K562 (cell line): Measurements from ENCODE around the gene MRPL48. TPM values are rescaled to one million over a fixed set of nuclear protein-coding genes. Genes with fewer than 3 reads are reported as not detected.
A peak's percentile ranks its signal among the peaks of the same experiment; 100 is the strongest.

Experiments
- CTBP1 ChIP-seq: fragments of 450-650 bp; IDR thresholded peaks from 2 replicates; pipeline ENCODE4 v1.6.1; 2016; ENCODE audit warnings: borderline replicate concordance
- DMBX1 ChIP-seq: fragments of 250-450 bp; sonication (Bioruptor Pico); IDR thresholded peaks from 2 replicates; pipeline ENCODE4 v1.8.0; 2022; ENCODE audit warnings: inconsistent platforms, mild to moderate bottlenecking, moderate library complexity, borderline replicate concordance
- ELF1 ChIP-seq: fragments of 200-800 bp; sonication (Bioruptor generic); IDR thresholded peaks from 2 replicates; pipeline ENCODE4 v1.6.1; 2016; ENCODE audit warnings: missing genetic modification characterization, missing compliant biosample characterization
- FUS ChIP-seq: fragments of 200-400 bp; formaldehyde crosslinking; optimal IDR thresholded peaks from 2 replicates; pipeline ENCODE3; 2017; ENCODE audit warnings: low read depth, low read length
- GMEB1 ChIP-seq: fragments of 250-450 bp; sonication (Bioruptor Pico); IDR thresholded peaks from 2 replicates; pipeline ENCODE4 v1.4.0; 2020; ENCODE audit warnings: mild to moderate bottlenecking
- GTF2E2 ChIP-seq: fragments of 200-800 bp; sonication (Bioruptor generic); IDR thresholded peaks from 2 replicates; pipeline ENCODE4 v1.6.1; 2016; ENCODE audit warnings: missing genetic modification characterization, missing compliant biosample characterization
- ID3 ChIP-seq, 2 experiments: fragments of 250-450 bp in 1 of 2; fragments of 450-650 bp in 1 of 2; sonication (Bioruptor Pico) in 1 of 2; IDR thresholded peaks; 2 replicates each; pipeline versions ENCODE4 v1.6.1 to v1.8.0; 2016 to 2021; ENCODE audit warnings: mild to moderate bottlenecking in 2 of 2, moderate library complexity in 2 of 2, missing compliant biosample characterization in 1 of 2, missing genetic modification characterization in 1 of 2
- ILF3 ChIP-seq: fragments of 450-650 bp; IDR thresholded peaks from 2 replicates; pipeline ENCODE4 v1.6.1; 2018; ENCODE audit warnings: antibody characterized with exemption, mild to moderate bottlenecking, moderate library complexity, borderline replicate concordance
- ILK ChIP-seq: fragments of 450-650 bp; IDR thresholded peaks from 2 replicates; pipeline ENCODE4 v1.6.1; 2016; ENCODE audit warnings: missing genetic modification characterization, low read depth, mild to moderate bottlenecking, missing compliant biosample characterization, moderate library complexity, borderline replicate concordance
- MITF ChIP-seq: IDR thresholded peaks from 2 replicates; pipeline ENCODE4 v1.6.1; 2014; ENCODE audit warnings: antibody characterized with exemption
- MYC ChIP-seq, 2 experiments: fragments of 250-450 bp in 1 of 2; sonication (Bioruptor Pico) in 1 of 2; IDR thresholded peaks; 2 replicates each; pipeline versions ENCODE4 v1.5.1 to v1.6.1; 2012 to 2021; ENCODE audit warnings: low read depth in 2 of 2, borderline replicate concordance in 1 of 2, improper control_type of control experiment in 1 of 2, low read length in 1 of 2, mild to moderate bottlenecking in 1 of 2, moderate library complexity in 1 of 2
- NCOA2 ChIP-seq, 2 experiments: fragments of 450-650 bp; IDR thresholded peaks; 2 replicates each; pipeline ENCODE4 v1.6.1; 2018; ENCODE audit warnings: mild to moderate bottlenecking in 2 of 2, moderate library complexity in 1 of 2; ENCODE audit not compliant: partially characterized antibody in 2 of 2
- RBFOX2 ChIP-seq: fragments of 200-400 bp; formaldehyde crosslinking; IDR thresholded peaks from 2 replicates; pipeline ENCODE4 v1.6.1; 2017; ENCODE audit warnings: low read depth, mild to moderate bottlenecking, low read length, moderate library complexity
- RBM22 ChIP-seq: fragments of 200-400 bp; formaldehyde crosslinking; IDR thresholded peaks from 2 replicates; pipeline ENCODE4 v1.6.1; 2018; ENCODE audit warnings: low read length, low read depth; ENCODE audit not compliant: poor library complexity, severe bottlenecking
- SLC30A9 ChIP-seq: fragments of 250-450 bp; sonication (Bioruptor Pico); IDR thresholded peaks from 2 replicates; pipeline ENCODE4 v1.8.0; 2022; ENCODE audit warnings: mild to moderate bottlenecking, moderate library complexity
- ZNF316 ChIP-seq: fragments of 450-650 bp; IDR thresholded peaks from 2 replicates; pipeline ENCODE4 v1.6.1; 2016
- ZNF512 ChIP-seq: IDR thresholded peaks from 2 replicates; pipeline ENCODE4 v1.6.1; 2016; ENCODE audit warnings: missing genetic modification characterization, missing compliant biosample characterization
- polyA plus RNA-seq, 8 experiments: library from polyadenylated mRNA; depleted of rRNA in 4 of 8; stranded (reverse) in 5 of 8; unstranded in 3 of 8; fragments of >200 nt; fragmentation: Nextera tagmentation in 2 of 8; fragmentation: Illumina TruSeq in 1 of 8; extraction: Ambion mirVana in 2 of 8; extraction: Trizol in 1 of 8; gene quantifications; 2 replicates each; pipeline versions ENCODE4 v1.2.1 to v1.2.3, GENCODE V29; 2011 to 2014; ENCODE audit warnings: inconsistent platforms in 1 of 8, missing spikeins in 1 of 8
- total RNA-seq, 7 experiments: library from RNA; depleted of rRNA in 6 of 7; stranded (reverse); fragments of >200 nt in 6 of 7; fragmentation: Illumina TruSeq in 2 of 7; extraction: Trizol in 2 of 7; gene quantifications; 2 replicates each; pipeline versions ENCODE4 v1.2.1 to v1.2.3, GENCODE V29; 2011 to 2021; ENCODE audit warnings: low replicate concordance in 1 of 7
- TF ChIP-seq, protein P1 (sequence below): fragments of 200-400 bp; formaldehyde crosslinking; IDR thresholded peaks from 2 replicates; pipeline ENCODE4 v1.6.1; 2017; ENCODE audit warnings: mild to moderate bottlenecking, low read depth, low read length, moderate library complexity

The MRPL48 gene
- total and polyA plus RNA-seq, 9 of the 15 experiments (the other 6 are each of a cell fraction or from before 2014, with no cell fraction given), result 66.0 to 237 (median 104) TPM

DNA sequence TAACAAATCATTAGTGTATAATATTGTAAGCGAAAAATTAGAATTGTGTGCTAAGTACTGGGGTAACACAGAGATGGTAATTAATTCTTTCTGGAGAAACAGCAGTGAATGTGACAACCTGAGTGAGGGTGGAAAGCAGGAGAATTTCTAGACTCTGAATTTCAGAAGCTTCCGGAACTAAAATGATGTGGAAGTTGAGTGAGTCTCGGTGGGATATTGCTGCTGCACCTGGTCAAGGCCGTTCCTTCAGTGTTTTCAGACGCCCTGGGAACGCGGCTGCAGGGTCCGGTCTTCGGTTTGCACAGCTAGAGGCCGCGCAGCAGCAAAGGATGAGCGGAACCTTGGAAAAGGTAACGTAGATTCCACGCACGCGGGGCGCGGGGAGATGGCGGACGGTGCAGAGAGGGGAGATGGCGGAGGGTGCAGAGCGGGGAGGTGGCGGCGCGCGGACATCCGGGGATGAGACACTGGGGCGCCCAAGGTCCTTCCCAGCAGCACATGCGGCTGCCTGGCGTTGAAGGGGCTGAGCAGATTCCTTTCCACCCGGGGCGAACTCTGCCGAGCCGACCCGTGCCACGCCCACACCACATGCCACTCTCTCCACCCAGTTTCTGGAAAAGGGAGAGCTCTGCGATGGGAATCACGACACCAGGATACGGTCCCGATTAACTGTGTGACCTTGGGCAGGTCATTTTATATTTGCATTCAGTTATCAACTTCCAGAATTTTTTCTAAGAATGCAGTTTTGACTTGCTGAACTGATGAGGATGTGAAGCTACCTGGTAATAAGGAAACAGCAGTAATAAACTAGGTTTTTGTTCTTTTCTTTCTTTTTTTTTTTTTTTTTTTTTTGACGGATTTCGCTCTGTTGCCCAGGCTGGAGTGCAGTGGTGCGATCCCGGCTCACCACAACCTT lies at the start of gene MRPL48 (continued):
- TF ChIP-seq MYC (IDR thresholded peaks at IDR 0.05; ENCODE audit: low read depth, low read length) (peak; percentile 96), MYC (CRISPR knock-in tag; IDR thresholded peaks at IDR 0.05; ENCODE audit: borderline replicate concordance, low read depth) (peak; percentile 98), NCOA2 (IDR thresholded peaks at IDR 0.05; ENCODE audit: partially characterized antibody in 2 of 2) (no peak), FUS (no peak), ZNF512 (tag) (no peak), DMBX1 (no peak; the same call in 1 of the 2 replicates), ILK (tag) (no peak), SLC30A9 (no peak), ZNF316 (no peak), MITF (0 out of 2 replicates have a peak, but pooled peaks have one; percentile 22), CTBP1 (peak; percentile 93), ILF3 (0 out of 2 replicates have a peak, but pooled peaks have one; percentile 78), RBM22 (peak; percentile 82), ELF1 (tag) (peak; percentile 56; the same call in 1 of the 2 replicates), ID3 (CRISPR knock-in tag; IDR thresholded peaks at IDR 0.05) (no peak), ID3 (tag; IDR thresholded peaks at IDR 0.05) (peak; percentile 85), RBFOX2 (peak; percentile 99), GMEB1 (CRISPR knock-in tag) (peak; percentile 9; the same call in 1 of the 2 replicates), GTF2E2 (tag) (peak; percentile 97)
- TF ChIP-seq, protein P1, sequence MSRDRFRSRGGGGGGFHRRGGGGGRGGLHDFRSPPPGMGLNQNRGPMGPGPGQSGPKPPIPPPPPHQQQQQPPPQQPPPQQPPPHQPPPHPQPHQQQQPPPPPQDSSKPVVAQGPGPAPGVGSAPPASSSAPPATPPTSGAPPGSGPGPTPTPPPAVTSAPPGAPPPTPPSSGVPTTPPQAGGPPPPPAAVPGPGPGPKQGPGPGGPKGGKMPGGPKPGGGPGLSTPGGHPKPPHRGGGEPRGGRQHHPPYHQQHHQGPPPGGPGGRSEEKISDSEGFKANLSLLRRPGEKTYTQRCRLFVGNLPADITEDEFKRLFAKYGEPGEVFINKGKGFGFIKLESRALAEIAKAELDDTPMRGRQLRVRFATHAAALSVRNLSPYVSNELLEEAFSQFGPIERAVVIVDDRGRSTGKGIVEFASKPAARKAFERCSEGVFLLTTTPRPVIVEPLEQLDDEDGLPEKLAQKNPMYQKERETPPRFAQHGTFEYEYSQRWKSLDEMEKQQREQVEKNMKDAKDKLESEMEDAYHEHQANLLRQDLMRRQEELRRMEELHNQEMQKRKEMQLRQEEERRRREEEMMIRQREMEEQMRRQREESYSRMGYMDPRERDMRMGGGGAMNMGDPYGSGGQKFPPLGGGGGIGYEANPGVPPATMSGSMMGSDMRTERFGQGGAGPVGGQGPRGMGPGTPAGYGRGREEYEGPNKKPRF, result no peak
